Transverse colon (tissue), 4 donors: ENCODE results near the gene SLBP. TPM values are rescaled to one million over a fixed set of nuclear protein-coding genes. Genes with fewer than 3 reads are reported as not detected.

Experiments
- DNase-seq: peaks from one replicate; pipeline ENCODE4 v3.0.0-alpha.2; 2019
- H3K27ac ChIP-seq, 4 donors: fragments of 200-600 bp; sonication (generic); 2 replicates each; pipeline ENCODE4 v1.5.1; 2016 to 2018; ENCODE audit warnings: inconsistent platforms in 4 of 4
- H3K27me3 ChIP-seq: fragments of 200-600 bp; sonication (generic); 2 replicates; pipeline ENCODE4 v1.5.1; 2017; ENCODE audit warnings: inconsistent platforms
- H3K36me3 ChIP-seq, 4 donors: fragments of 200-600 bp; sonication (generic); 2 replicates each; pipeline ENCODE4 v1.5.1; 2017 to 2019; ENCODE audit warnings: inconsistent platforms in 4 of 4
- H3K4me1 ChIP-seq, 4 donors: fragments of 200-600 bp; sonication (generic); 2 replicates each; pipeline ENCODE4 v1.5.1; 2017 to 2020; ENCODE audit warnings: inconsistent platforms in 4 of 4
- H3K4me3 ChIP-seq, 4 donors: fragments of 200-600 bp; sonication (generic); 1 replicate in 1 of 4; 2 replicates in 3 of 4; pipeline versions ENCODE4 v1.5.1 to v1.6.1; 2017 to 2019; ENCODE audit warnings: inconsistent platforms in 4 of 4
- H3K9me3 ChIP-seq, 2 donors: fragments of 200-600 bp; sonication (generic); 2 replicates each; pipeline ENCODE4 v1.5.1; 2017 to 2019; ENCODE audit warnings: inconsistent platforms in 2 of 2
- CTCF ChIP-seq, 5 experiments: fragments of 200-600 bp in 3 of 5; fragments of 450-650 bp in 2 of 5; sonication (generic) in 3 of 5; IDR thresholded peaks; 1 replicate in 2 of 5; 2 replicates in 3 of 5; pipeline ENCODE4 v1.5.1; 2016 to 2017; ENCODE audit warnings: antibody characterized with exemption in 5 of 5, inconsistent platforms in 3 of 5, mild to moderate bottlenecking in 2 of 5, moderate library complexity in 1 of 5
- EP300 ChIP-seq: sonication (generic); formaldehyde crosslinking; IDR thresholded peaks from one replicate; pipeline ENCODE4 v1.6.1; 2017; ENCODE audit warnings: antibody characterized with exemption, low read depth
- POLR2A ChIP-seq: fragments of 450-650 bp; IDR thresholded peaks from one replicate; pipeline ENCODE4 v1.6.1; 2016; ENCODE audit warnings: antibody characterized with exemption, mild to moderate bottlenecking, moderate library complexity
- POLR2AphosphoS5 ChIP-seq, 3 donors: sonication (generic); formaldehyde crosslinking; IDR thresholded peaks; one replicate each; pipeline ENCODE4 v1.6.1; 2016; ENCODE audit warnings: antibody characterized with exemption in 3 of 3
- WGBS, 2 donors: methylation state at CpG; one replicate each; pipeline ENCODE4 v1.1.5; 2018; ENCODE audit warnings: low coverage in 1 of 2; 5-methylcytosine and 5-hydroxymethylcytosine counted together
- in situ Hi-C, 4 donors: fragments of 200-750 bp; cut with MboI; loops; one replicate each; pipeline versions ENCODE4 v1.15.0 to v1.15.1; 2017; ENCODE audit warnings: low sequenced_read_pairs in 3 of 4, low pct_ligation_motif_present in 1 of 4, low pct_unique_long_range_greater_than_20kb in 1 of 4
- intact Hi-C: fragments of 100-400 bp; cut with DNase I; formaldehyde crosslinking; loops from one replicate; pipeline ENCODE4 v1.15.1; 2023; ENCODE audit warnings: low total_unique reads
- total RNA-seq, 4 donors: library from RNA; depleted of rRNA; stranded (reverse); fragments of >200 nt; gene quantifications; one replicate each; pipeline ENCODE4 v1.1.0, GENCODE V29; 2016

The SLBP gene
- total RNA-seq, 4 donors from 2014 or later: 7.6 to 47.5 (median 31.6) TPM

- in situ Hi-C loops: no loop called here
- WGBS, 2 donors: 87% methylated on average over 8 of the region's 8 CpGs; no CpG with 5 or more reads in 1 of the 2 donors
Measured at GRCh38 chr4:1668488-1668840, 43.7 kb downstream of the SLBP start.

GRCh38 chr4:1667273-1667672, 44.8 kb downstream of the SLBP start:
- in situ Hi-C loops: no loop called here
- intact Hi-C loops: no loop called here
- Histone ChIP-seq H3K4me1 (no peaks in the 10 kb centered on the region), H3K4me3 (no peak overlapping the region), H3K27me3 (no peaks in the 10 kb centered on the region), H3K27ac (no peak overlapping the region), H3K9me3 (no peaks in the 10 kb centered on the region), H3K36me3 (no peaks in the 10 kb centered on the region)
- DNase-seq: no peak
- TF ChIP-seq POLR2A (no peak), POLR2AphosphoS5 (IDR thresholded peaks at IDR 0.05) (no peak), EP300 (no peak), CTCF (IDR thresholded peaks at IDR 0.05) (no peak)
- 91% methylated on average over 5 to 13 of the region's 15 CpGs for WGBS, 2 donors

More at GRCh38 chr4:1668488-1668840, 43.7 kb downstream of the SLBP start:
- TF ChIP-seq CTCF (IDR thresholded peaks at IDR 0.05) (no peak), POLR2AphosphoS5 (IDR thresholded peaks at IDR 0.05) (no peak), EP300 (no peak), POLR2A (no peak)
- no peak overlapping the region for H3K4me3 ChIP-seq
- H3K4me1 ChIP-seq: no peaks in the 10 kb centered on the region
- intact Hi-C loops: no loop called here
- DNase-seq: no peak
- H3K9me3 ChIP-seq: no peaks in the 10 kb centered on the region
- H3K27me3 ChIP-seq: no peaks in the 10 kb centered on the region
- no peaks in the 10 kb centered on the region for H3K36me3 ChIP-seq
- no peak overlapping the region for H3K27ac ChIP-seq

GRCh38 chr4:1666391-1666790, 45.7 kb downstream of the SLBP start:
- in situ Hi-C loops: no loop called here
- Histone ChIP-seq H3K4me1 (no peaks in the 10 kb centered on the region), H3K27ac (no peak overlapping the region), H3K9me3 (no peaks in the 10 kb centered on the region), H3K36me3 (no peaks in the 10 kb centered on the region), H3K27me3 (no peaks in the 10 kb centered on the region), H3K4me3 (no peak overlapping the region)
- intact Hi-C loops: no loop called here
- 83% methylated on average over 12 of the region's 12 CpGs; no CpG with 5 or more reads in 1 of the 2 donors for WGBS, 2 donors
- DNase-seq: no peak
- TF ChIP-seq EP300: no peak
- TF ChIP-seq CTCF (IDR thresholded peaks at IDR 0.05): no peak
- TF ChIP-seq POLR2AphosphoS5 (IDR thresholded peaks at IDR 0.05): no peak
- TF ChIP-seq POLR2A: no peak

- no peaks in the 10 kb centered on the region for H3K27me3 ChIP-seq
- in situ Hi-C loops (no loop called here), intact Hi-C loops (no loop called here)
- H3K4me1 ChIP-seq: no peaks in the 10 kb centered on the region
- WGBS, 2 donors: 79 to 93% methylated on average over 8 of the region's 8 CpGs
- no peak overlapping the region for H3K27ac ChIP-seq
- H3K36me3 ChIP-seq: no peaks in the 10 kb centered on the region
- H3K4me3 ChIP-seq: no peak overlapping the region
- DNase-seq: no peak
- no peaks in the 10 kb centered on the region for H3K9me3 ChIP-seq
- no peak for TF ChIP-seq CTCF (IDR thresholded peaks at IDR 0.05)
- no peak for TF ChIP-seq EP300
- no peak for TF ChIP-seq POLR2A
- no peak for TF ChIP-seq POLR2AphosphoS5 (IDR thresholded peaks at IDR 0.05)
Measured at GRCh38 chr4:1664141-1664540, 48.0 kb downstream of the SLBP start.
